Measurements from ENCODE around the gene LEF1.

The LEF1 gene

DNA sequence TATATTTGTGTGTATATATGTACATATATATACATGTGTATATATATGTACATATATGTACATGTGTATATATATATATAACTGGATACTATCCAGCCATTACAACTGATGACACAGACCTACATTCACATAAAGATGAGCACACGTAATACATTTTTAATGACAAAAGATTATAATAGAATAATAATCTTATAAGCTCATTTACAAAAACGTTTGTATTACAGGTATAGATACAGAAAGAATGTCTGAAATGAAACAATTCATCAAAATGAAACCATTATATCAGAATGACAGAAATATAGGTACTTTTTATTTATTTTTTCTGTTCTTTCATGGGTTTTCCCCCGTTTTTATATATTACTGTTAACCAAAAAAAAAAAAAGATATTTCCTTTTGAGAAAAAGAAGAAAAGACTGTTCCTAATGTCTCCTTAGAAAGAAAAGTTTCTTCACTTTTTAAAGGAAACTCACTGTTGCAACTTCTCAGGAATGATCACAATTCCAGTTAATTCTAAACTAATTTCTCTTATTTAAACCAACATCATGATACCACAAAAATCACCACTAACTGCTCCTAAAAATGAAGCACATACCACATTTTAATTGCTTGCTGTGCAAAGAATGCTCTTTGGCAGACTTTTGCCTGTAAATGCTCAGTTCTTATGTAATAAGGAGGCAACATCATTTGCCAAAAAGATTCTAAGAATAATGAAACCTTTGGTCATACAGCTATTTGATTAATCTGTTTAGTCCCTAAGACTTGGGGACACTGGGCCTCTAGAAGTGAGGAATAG is 18.9 kb downstream of the LEF1 start (continued):
- no peak for TF ChIP-seq CSRNP3 (CRISPR knock-in tag; IDR thresholded peaks at IDR 0.05)

DNA sequence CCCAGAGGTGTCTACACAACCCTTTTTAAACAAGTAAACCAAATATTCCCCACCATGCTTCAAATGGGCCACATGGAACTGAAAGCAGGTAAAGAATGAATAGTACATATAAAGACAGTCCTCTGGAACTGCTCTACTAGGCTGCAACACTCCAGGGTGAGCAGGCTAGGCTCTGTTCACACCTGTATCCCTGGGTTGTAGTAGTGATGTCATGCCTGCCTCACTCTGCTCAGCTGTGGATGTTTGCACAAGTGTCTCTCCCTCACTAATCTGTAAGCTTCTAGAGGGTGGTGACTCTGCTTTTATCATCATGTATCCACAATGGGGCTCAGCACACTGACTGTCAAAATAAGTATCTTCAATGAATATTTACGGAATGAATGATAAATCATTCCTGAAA is 20.4 kb downstream of the LEF1 start:
- no peak for ATAC-seq
- TF ChIP-seq ARNTL (CRISPR knock-in tag; IDR thresholded peaks at IDR 0.05; ENCODE audit: borderline replicate concordance, low read depth) (no peak), PPARA (CRISPR knock-in tag; IDR thresholded peaks at IDR 0.05; ENCODE audit: borderline replicate concordance) (no peak)
- TF ChIP-seq, protein P1, sequence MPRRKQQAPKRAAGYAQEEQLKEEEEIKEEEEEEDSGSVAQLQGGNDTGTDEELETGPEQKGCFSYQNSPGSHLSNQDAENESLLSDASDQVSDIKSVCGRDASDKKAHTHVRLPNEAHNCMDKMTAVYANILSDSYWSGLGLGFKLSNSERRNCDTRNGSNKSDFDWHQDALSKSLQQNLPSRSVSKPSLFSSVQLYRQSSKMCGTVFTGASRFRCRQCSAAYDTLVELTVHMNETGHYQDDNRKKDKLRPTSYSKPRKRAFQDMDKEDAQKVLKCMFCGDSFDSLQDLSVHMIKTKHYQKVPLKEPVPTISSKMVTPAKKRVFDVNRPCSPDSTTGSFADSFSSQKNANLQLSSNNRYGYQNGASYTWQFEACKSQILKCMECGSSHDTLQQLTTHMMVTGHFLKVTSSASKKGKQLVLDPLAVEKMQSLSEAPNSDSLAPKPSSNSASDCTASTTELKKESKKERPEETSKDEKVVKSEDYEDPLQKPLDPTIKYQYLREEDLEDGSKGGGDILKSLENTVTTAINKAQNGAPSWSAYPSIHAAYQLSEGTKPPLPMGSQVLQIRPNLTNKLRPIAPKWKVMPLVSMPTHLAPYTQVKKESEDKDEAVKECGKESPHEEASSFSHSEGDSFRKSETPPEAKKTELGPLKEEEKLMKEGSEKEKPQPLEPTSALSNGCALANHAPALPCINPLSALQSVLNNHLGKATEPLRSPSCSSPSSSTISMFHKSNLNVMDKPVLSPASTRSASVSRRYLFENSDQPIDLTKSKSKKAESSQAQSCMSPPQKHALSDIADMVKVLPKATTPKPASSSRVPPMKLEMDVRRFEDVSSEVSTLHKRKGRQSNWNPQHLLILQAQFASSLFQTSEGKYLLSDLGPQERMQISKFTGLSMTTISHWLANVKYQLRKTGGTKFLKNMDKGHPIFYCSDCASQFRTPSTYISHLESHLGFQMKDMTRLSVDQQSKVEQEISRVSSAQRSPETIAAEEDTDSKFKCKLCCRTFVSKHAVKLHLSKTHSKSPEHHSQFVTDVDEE (CRISPR knock-in tag; IDR thresholded peaks at IDR 0.05): no peak

DNA sequence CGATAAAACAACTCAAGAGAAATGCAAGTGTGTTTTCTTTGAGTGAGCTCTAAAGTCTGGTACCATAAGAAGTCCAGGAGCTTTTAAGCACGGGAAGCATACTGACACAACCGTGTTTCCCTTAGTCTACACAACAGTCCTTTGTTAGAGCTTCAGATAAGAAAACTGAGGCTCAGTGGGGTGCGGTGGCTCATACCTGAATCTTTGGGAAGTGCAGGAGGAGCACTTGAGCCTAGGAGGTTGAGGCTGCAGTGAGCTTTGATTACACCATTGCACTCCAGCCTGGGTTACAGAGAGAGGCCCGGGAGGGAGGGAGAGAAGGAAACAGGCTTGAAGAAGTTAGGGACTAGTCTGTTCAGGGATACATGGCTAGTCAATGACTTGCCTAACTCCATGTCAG is 21.9 kb downstream of the LEF1 start:
- no peak for ATAC-seq
- TF ChIP-seq BACH2 (CRISPR knock-in tag; IDR thresholded peaks at IDR 0.05; ENCODE audit: borderline replicate concordance): no peak
- TF ChIP-seq ZFP30 (CRISPR knock-in tag; IDR thresholded peaks at IDR 0.05): no peak
- TF ChIP-seq TOX (CRISPR knock-in tag; IDR thresholded peaks at IDR 0.05; ENCODE audit: borderline replicate concordance): no peak
- TF ChIP-seq ISL1 (CRISPR knock-in tag; IDR thresholded peaks at IDR 0.05): no peak
- TF ChIP-seq CSRNP3 (CRISPR knock-in tag; IDR thresholded peaks at IDR 0.05): no peak
- TF ChIP-seq OSR1 (CRISPR knock-in tag; IDR thresholded peaks at IDR 0.05): no peak
- no peak for TF ChIP-seq PPARA (CRISPR knock-in tag; IDR thresholded peaks at IDR 0.05; ENCODE audit: borderline replicate concordance)
- no peak for TF ChIP-seq ARNTL (CRISPR knock-in tag; IDR thresholded peaks at IDR 0.05; ENCODE audit: borderline replicate concordance, low read depth)
- no peak for TF ChIP-seq ZC3H10 (CRISPR knock-in tag; IDR thresholded peaks at IDR 0.05)
- TF ChIP-seq CSDC2 (CRISPR knock-in tag; IDR thresholded peaks at IDR 0.05): no peak
- no peak for TF ChIP-seq ZNF8 (CRISPR knock-in tag; IDR thresholded peaks at IDR 0.05)

DNA sequence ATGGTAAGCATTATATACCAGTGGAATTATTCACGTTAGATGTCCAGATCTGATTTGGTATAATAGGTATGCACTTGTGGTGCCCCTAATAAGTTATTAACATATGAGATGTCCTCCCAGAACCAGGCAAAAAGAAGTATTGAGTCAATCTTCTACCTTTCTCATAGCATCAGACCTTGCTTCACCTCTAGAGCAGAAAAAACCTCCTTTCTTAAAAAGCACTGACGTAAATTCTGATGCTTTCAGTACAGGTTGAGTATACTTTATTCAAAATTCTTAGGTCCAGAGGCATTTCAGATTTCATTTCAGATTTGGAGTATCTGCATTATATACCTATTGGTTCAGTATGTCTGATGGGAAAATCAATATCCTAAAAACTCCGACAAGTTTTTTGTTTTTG is 22.4 kb downstream of the LEF1 start:
- TF ChIP-seq ARNTL (CRISPR knock-in tag; IDR thresholded peaks at IDR 0.05; ENCODE audit: borderline replicate concordance, low read depth) (no peak), CSDC2 (CRISPR knock-in tag; IDR thresholded peaks at IDR 0.05) (no peak), ZNF565 (CRISPR knock-in tag; conservative IDR thresholded peaks at IDR 0.05; ENCODE audit: low read depth) (no peak), CSRNP3 (CRISPR knock-in tag; IDR thresholded peaks at IDR 0.05) (no peak), ISL1 (CRISPR knock-in tag; IDR thresholded peaks at IDR 0.05) (no peak), TOX (CRISPR knock-in tag; IDR thresholded peaks at IDR 0.05; ENCODE audit: borderline replicate concordance) (no peak), ZFP30 (CRISPR knock-in tag; IDR thresholded peaks at IDR 0.05) (no peak)
- no peak for ATAC-seq

DNA sequence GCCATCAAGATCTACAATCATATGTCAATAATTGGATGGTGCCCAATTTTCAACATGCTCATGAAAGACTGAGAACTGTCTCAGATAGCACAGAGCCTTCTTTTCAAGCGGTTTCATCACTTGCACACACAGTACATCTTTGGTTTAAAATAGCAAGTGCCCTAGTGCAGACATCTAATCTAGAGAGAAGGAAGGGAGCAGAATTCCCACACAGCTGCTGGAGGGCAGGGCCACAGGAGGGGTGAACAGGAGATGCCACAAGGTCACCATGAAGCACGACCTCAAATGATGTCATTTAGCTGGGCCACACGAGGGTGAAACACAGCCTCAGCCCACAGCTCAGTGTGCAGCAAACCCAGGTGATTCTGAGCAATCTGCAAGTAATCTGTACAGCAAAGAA is 24.3 kb downstream of the LEF1 start:
- ATAC-seq: no peak
- no peak for TF ChIP-seq RARB (CRISPR knock-in tag; IDR thresholded peaks at IDR 0.05)
- no peak for TF ChIP-seq TOX (CRISPR knock-in tag; IDR thresholded peaks at IDR 0.05; ENCODE audit: borderline replicate concordance)
- TF ChIP-seq ARNTL (CRISPR knock-in tag; IDR thresholded peaks at IDR 0.05; ENCODE audit: borderline replicate concordance, low read depth): no peak
- no peak for TF ChIP-seq CREB5 (CRISPR knock-in tag; IDR thresholded peaks at IDR 0.05; ENCODE audit: low read depth)
- no peak for TF ChIP-seq ZNF565 (CRISPR knock-in tag; conservative IDR thresholded peaks at IDR 0.05; ENCODE audit: low read depth)

Measured in SK-N-SH treated with all-trans-retinoic acid at 6 μM for 48 hours (cell line).